Mammary epithelial cell (primary cell): Measurements from ENCODE around the gene CNOT10.

Source experiments
- EZH2 ChIP-seq: IDR thresholded peaks from 2 replicates; pipeline ENCODE4 v1.6.1; 2012; ENCODE audit warnings: low read length, inconsistent platforms, borderline replicate concordance
- TF ChIP-seq, protein P1 (sequence below), 2 donors: IDR thresholded peaks in 1 of 2; conservative IDR thresholded peaks in 1 of 2; 2 replicates each; pipeline ENCODE4 v1.5.1; 2011 to 2012; ENCODE audit warnings: inconsistent platforms in 2 of 2, low read length in 2 of 2, mild to moderate bottlenecking in 2 of 2, control low read depth in 1 of 2, low read depth in 1 of 2; ENCODE audit not compliant: insufficient read depth in 1 of 2; ENCODE audit errors: extremely low read depth in 1 of 2

DNA sequence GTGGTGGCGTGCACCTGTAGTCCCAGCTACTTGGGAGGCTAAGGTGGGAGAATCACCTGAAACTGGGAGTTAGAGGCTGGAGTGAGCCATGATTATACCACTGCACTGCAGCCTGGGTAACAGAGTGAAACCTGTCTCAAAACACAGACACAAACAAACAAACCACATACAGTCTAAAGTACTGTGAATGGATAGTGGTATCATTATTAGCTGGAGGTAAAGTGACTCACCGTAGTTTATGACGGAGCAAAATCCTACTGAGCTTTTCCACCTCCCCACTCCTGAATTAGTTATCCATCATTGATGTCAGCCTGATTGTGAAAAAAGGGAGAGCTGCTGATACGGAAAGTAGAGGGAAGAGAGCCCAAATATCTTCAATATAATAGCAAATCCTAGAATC, 3.2 kb upstream of the CNOT10 start:
- TF ChIP-seq, protein P1, sequence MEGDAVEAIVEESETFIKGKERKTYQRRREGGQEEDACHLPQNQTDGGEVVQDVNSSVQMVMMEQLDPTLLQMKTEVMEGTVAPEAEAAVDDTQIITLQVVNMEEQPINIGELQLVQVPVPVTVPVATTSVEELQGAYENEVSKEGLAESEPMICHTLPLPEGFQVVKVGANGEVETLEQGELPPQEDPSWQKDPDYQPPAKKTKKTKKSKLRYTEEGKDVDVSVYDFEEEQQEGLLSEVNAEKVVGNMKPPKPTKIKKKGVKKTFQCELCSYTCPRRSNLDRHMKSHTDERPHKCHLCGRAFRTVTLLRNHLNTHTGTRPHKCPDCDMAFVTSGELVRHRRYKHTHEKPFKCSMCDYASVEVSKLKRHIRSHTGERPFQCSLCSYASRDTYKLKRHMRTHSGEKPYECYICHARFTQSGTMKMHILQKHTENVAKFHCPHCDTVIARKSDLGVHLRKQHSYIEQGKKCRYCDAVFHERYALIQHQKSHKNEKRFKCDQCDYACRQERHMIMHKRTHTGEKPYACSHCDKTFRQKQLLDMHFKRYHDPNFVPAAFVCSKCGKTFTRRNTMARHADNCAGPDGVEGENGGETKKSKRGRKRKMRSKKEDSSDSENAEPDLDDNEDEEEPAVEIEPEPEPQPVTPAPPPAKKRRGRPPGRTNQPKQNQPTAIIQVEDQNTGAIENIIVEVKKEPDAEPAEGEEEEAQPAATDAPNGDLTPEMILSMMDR (conservative IDR thresholded peaks at IDR 0.05 in 1 of 2, IDR thresholded peaks at IDR 0.05 in 1 of 2; ENCODE audit: extremely low read depth in 1 of 2, insufficient read depth in 1 of 2, low read depth in 1 of 2, low read length in 2 of 2): no peak
- TF ChIP-seq EZH2: no peak
